Choroid plexus epithelial cell (primary cell): ENCODE data around the gene SOX1.

ENCODE experiments used
- DNase-seq: peaks from one replicate; pipeline ENCODE4 v3.0.0-alpha.2; 2010; ENCODE audit warnings: low read depth
- H3K4me3 ChIP-seq: 2 replicates; pipeline ENCODE4 v1.5.1; 2011; ENCODE audit warnings: low read depth, mild to moderate bottlenecking, control low read depth, low read length, moderate library complexity
- CTCF ChIP-seq: conservative IDR thresholded peaks from 2 replicates; pipeline ENCODE4 v1.5.1; 2011; ENCODE audit warnings: low read depth, mild to moderate bottlenecking, control low read depth, inconsistent platforms, low read length, moderate library complexity

Gene SOX1

GRCh38 chr13:112078879-112079531 lies 12.1 kb downstream of the SOX1 start:
- no peak overlapping the region for H3K4me3 ChIP-seq
- DNase-seq: no peak
- no peak for TF ChIP-seq CTCF

DNA sequence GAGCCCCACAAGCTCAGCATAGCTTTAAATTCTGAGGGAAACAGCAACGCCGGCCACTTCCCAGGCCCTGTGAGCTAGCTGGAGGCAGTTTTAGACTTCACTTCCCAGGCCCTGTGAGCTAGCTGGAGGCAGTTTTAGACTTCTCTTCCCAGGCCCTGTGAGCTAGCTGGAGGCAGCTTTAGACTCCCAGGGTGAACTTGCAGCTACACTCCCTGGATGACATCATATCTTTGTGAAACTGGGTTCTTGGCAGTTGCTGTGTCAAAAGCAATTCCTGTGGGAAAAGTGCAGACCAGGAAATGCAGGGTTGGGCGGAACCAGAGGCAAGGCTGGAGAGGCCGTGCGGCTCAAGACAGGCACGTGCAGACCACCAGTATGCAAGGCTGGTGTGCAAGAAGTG lies 12.7 kb downstream of the SOX1 start:
- no peak for DNase-seq
- TF ChIP-seq CTCF: no peak
- no peak overlapping the region for H3K4me3 ChIP-seq

- TF ChIP-seq CTCF: no peak
Observed at GRCh38 chr13:112083971-112084370, 17.0 kb downstream of the SOX1 start.

DNA sequence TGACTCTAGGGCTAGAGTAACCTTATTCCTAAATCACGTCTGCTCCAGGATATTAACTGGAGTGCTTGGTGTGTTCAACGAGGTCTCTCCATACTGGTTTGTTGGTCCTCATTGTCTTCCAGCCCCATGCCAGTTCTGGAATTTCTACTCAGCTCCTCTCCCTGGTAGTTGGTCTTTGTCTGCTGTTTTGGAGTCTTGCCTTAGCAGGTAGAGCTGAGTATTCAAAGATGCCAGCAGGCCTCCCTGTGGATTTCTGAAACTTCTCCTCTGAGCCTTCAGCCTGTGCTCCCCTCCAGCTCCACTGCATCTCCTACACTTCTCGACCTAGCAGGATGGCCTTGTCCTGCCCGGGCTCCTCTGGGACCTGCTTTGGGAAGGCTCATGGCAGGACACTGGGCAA lies 25.5 kb downstream of the SOX1 start:
- DNase-seq: no peak
- no peak for TF ChIP-seq CTCF
- no peak overlapping the region for H3K4me3 ChIP-seq

More at GRCh38 chr13:112083971-112084370, 17.0 kb downstream of the SOX1 start:
- no peak for DNase-seq
- no peak overlapping the region for H3K4me3 ChIP-seq

- TF ChIP-seq CTCF: no peak
- H3K4me3 ChIP-seq: no peak overlapping the region
- no peak for DNase-seq
Observed at GRCh38 chr13:112095354-112095753, 28.4 kb downstream of the SOX1 start.

DNA sequence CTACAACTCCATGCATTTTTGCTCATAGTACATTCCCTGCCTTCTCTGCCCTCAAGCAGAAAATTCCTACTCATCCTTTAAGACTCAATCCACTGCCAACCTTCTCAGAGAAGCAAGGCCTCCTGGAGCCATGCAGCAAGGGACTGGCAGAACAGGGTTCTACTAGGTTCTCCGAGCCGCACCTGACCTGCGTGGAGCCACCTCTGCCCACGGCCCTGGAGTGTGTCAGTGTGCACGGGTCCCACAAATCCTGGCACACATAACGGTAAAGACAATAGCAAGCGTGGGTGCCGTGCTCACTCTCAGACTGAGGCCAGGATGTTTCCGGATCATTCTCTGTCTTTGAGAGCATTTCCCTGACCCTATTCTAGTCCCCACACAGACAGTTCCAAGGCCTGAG lies 30.0 kb downstream of the SOX1 start:
- no peak for DNase-seq
- TF ChIP-seq CTCF: no peak
- H3K4me3 ChIP-seq: no peak overlapping the region

GRCh38 chr13:112097770-112098169 lies 30.8 kb downstream of the SOX1 start:
- TF ChIP-seq CTCF: no peak
- no peak for DNase-seq
- no peak overlapping the region for H3K4me3 ChIP-seq
